Parathyroid adenoma (tissue), 2 donors: ENCODE results near the gene SPECC1L.

Experiments
- H2AFZ ChIP-seq: fragments of 300-600 bp; sonication (generic); one replicate; pipeline ENCODE4 v1.7.0; 2017; ENCODE audit warnings: antibody characterized with exemption, mild to moderate bottlenecking
- H3K27ac ChIP-seq: fragments of 300-600 bp; sonication (generic); one replicate; pipeline ENCODE4 v1.7.0; 2017
- H3K27me3 ChIP-seq: fragments of 300-600 bp; sonication (generic); one replicate; pipeline ENCODE4 v1.7.0; 2017; ENCODE audit warnings: low read length; ENCODE audit not compliant: control insufficient read depth, insufficient read depth
- H3K36me3 ChIP-seq: fragments of 300-600 bp; sonication (generic); one replicate; pipeline ENCODE4 v1.7.0; 2017; ENCODE audit warnings: low read length; ENCODE audit not compliant: control insufficient read depth, insufficient read depth
- H3K4me1 ChIP-seq: fragments of 300-600 bp; sonication (generic); one replicate; pipeline ENCODE4 v1.7.0; 2017; ENCODE audit warnings: control low read depth
- H3K4me2 ChIP-seq: fragments of 300-600 bp; sonication (generic); one replicate; pipeline ENCODE4 v1.7.0; 2017; ENCODE audit warnings: low read length
- H3K4me3 ChIP-seq: fragments of 300-600 bp; sonication (generic); one replicate; pipeline ENCODE4 v1.7.0; 2017; ENCODE audit warnings: low read depth, low read length
- H3K79me2 ChIP-seq: fragments of 300-600 bp; sonication (generic); one replicate; pipeline ENCODE4 v1.7.0; 2017; ENCODE audit warnings: control low read depth
- H3K9ac ChIP-seq: fragments of 300-600 bp; sonication (generic); one replicate; pipeline ENCODE4 v1.7.0; 2017; ENCODE audit warnings: mild to moderate bottlenecking
- H3K9me3 ChIP-seq: fragments of 300-600 bp; sonication (generic); one replicate; pipeline ENCODE4 v1.7.0; 2017; ENCODE audit warnings: low read length; ENCODE audit not compliant: control insufficient read depth
- TF ChIP-seq, protein P1 (sequence below): fragments of 300-600 bp; sonication (generic); IDR thresholded peaks from one replicate; pipeline ENCODE4 v1.7.0; 2017; ENCODE audit warnings: antibody characterized with exemption, mild to moderate bottlenecking
- donor health status: primary hyperparathyroidism.

SPECC1L gene

DNA sequence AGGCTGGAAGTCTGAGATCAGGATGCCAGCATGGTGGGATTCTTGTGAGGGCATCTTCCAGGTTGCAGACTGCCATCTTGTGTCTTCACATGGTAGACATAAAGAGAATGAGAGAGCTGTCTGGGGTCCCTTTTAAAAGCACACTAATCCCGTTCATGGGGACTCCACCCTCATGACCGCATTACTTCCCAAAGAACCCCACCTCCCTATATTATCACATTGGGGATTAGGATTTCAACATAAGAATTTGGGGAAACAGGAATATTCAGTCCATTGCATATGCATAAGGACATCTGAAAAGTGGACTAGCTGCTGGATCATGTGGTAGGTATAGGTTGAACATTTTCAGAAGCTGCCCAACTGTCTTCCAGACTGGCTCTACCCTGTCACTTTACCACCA is 123.6 kb downstream of the SPECC1L start:
- H3K4me3 ChIP-seq, result no peak overlapping the region
- H2AFZ ChIP-seq, result no peak overlapping the region
- TF ChIP-seq, protein P1, sequence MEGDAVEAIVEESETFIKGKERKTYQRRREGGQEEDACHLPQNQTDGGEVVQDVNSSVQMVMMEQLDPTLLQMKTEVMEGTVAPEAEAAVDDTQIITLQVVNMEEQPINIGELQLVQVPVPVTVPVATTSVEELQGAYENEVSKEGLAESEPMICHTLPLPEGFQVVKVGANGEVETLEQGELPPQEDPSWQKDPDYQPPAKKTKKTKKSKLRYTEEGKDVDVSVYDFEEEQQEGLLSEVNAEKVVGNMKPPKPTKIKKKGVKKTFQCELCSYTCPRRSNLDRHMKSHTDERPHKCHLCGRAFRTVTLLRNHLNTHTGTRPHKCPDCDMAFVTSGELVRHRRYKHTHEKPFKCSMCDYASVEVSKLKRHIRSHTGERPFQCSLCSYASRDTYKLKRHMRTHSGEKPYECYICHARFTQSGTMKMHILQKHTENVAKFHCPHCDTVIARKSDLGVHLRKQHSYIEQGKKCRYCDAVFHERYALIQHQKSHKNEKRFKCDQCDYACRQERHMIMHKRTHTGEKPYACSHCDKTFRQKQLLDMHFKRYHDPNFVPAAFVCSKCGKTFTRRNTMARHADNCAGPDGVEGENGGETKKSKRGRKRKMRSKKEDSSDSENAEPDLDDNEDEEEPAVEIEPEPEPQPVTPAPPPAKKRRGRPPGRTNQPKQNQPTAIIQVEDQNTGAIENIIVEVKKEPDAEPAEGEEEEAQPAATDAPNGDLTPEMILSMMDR, result no peak
- H3K4me2 ChIP-seq, result no peak overlapping the region
- H3K79me2 ChIP-seq, result no peaks in the 10 kb centered on the region
- H3K9me3 ChIP-seq, result no peaks in the 10 kb centered on the region
- no peaks in the 10 kb centered on the region for H3K4me1 ChIP-seq
- no peaks in the 10 kb centered on the region for H3K36me3 ChIP-seq
- H3K9ac ChIP-seq, result no peak overlapping the region
- H3K27ac ChIP-seq, result no peak overlapping the region
- H3K27me3 ChIP-seq, result no peaks in the 10 kb centered on the region

- Histone ChIP-seq H3K27me3 (no peaks in the 10 kb centered on the region), H2AFZ (no peak overlapping the region), H3K9me3 (no peaks in the 10 kb centered on the region), H3K27ac (no peak overlapping the region), H3K79me2 (no peaks in the 10 kb centered on the region), H3K9ac (no peak overlapping the region), H3K4me2 (no peak overlapping the region), H3K4me1 (peaks cover 2% of the 10 kb centered on the region), H3K4me3 (no peak overlapping the region), H3K36me3 (no peaks in the 10 kb centered on the region)
- TF ChIP-seq, protein P1, result no peak
Measured at GRCh38 chr22:24398409-24398808, 127.8 kb downstream of the SPECC1L start.

- Histone ChIP-seq H3K27ac (no peak overlapping the region), H3K9ac (no peak overlapping the region), H3K4me3 (no peak overlapping the region), H2AFZ (no peak overlapping the region), H3K79me2 (no peaks in the 10 kb centered on the region), H3K9me3 (no peaks in the 10 kb centered on the region), H3K27me3 (no peaks in the 10 kb centered on the region), H3K4me2 (no peak overlapping the region), H3K4me1 (peaks cover 2% of the 10 kb centered on the region), H3K36me3 (no peaks in the 10 kb centered on the region)
- TF ChIP-seq, protein P1, result no peak
Measured at GRCh38 chr22:24400034-24400725, 129.5 kb downstream of the SPECC1L start.

- Histone ChIP-seq H3K79me2 (no peaks in the 10 kb centered on the region), H3K9ac (no peak overlapping the region), H3K27ac (peak overlapping the region; percentile 39), H2AFZ (no peak overlapping the region), H3K27me3 (no peaks in the 10 kb centered on the region), H3K4me1 (peaks cover 2% of the 10 kb centered on the region), H3K4me2 (no peak overlapping the region), H3K9me3 (no peaks in the 10 kb centered on the region), H3K36me3 (no peaks in the 10 kb centered on the region), H3K4me3 (no peak overlapping the region)
- TF ChIP-seq, protein P1, result no peak
Measured at GRCh38 chr22:24400726-24401596, 130.3 kb downstream of the SPECC1L start.
